Kidney glomerular epithelial cell (primary cell): ENCODE measurements around the gene FOXK2.

Source experiments
- DNase-seq: peaks from one replicate; lab custom pipeline; 2025; lab: John Stamatoyannopoulos, UW

The FOXK2 gene

GRCh38 chr17:82518826-82519810 is at the start of gene FOXK2:
FOXK2 (plus strand) TSS chr17:82519732; CDS start chr17:82519889, 157 bp downstream.
- peak; percentile 83 for DNase-seq

- DNase-seq, result no peak
Measured at GRCh38 chr17:82470065-82470464, 49.5 kb upstream of the FOXK2 start.

- no peak for DNase-seq
Measured at GRCh38 chr17:82474223-82475010, 45.1 kb upstream of the FOXK2 start.

- no peak for DNase-seq
Measured at GRCh38 chr17:82475458-82475857, 44.1 kb upstream of the FOXK2 start.

- no peak for DNase-seq
Measured at GRCh38 chr17:82477934-82478333, 41.6 kb upstream of the FOXK2 start.

- DNase-seq, result no peak
Measured at GRCh38 chr17:82479602-82480001, 39.9 kb upstream of the FOXK2 start.

GRCh38 chr17:82480318-82480717 is 39.2 kb upstream of the FOXK2 start:
- no peak for DNase-seq

GRCh38 chr17:82483204-82483660 is 36.3 kb upstream of the FOXK2 start:
- no peak for DNase-seq

- no peak for DNase-seq
Measured at GRCh38 chr17:82483836-82484235, 35.7 kb upstream of the FOXK2 start.

- no peak for DNase-seq
Measured at GRCh38 chr17:82486231-82487094, 33.1 kb upstream of the FOXK2 start.

- DNase-seq, result no peak
Measured at GRCh38 chr17:82487910-82488309, 31.6 kb upstream of the FOXK2 start.

GRCh38 chr17:82489117-82489516 is 30.4 kb upstream of the FOXK2 start:
- no peak for DNase-seq

GRCh38 chr17:82489851-82490511 is 29.6 kb upstream of the FOXK2 start:
- DNase-seq, result no peak

GRCh38 chr17:82490512-82491195 is 28.9 kb upstream of the FOXK2 start:
- no peak for DNase-seq

- no peak for DNase-seq
Measured at GRCh38 chr17:82491196-82491530, 28.4 kb upstream of the FOXK2 start.

- no peak for DNase-seq
Measured at GRCh38 chr17:82491533-82491932, 28.0 kb upstream of the FOXK2 start.

- no peak for DNase-seq
Measured at GRCh38 chr17:82492643-82493225, 26.8 kb upstream of the FOXK2 start.

- DNase-seq, result no peak
Measured at GRCh38 chr17:82493226-82493781, 26.2 kb upstream of the FOXK2 start.

- DNase-seq, result peak; percentile 93
Measured at GRCh38 chr17:82494236-82495055, 25.1 kb upstream of the FOXK2 start.
